WI38 (cell line): ENCODE data around the gene CDRT15.
"Not testable (repeated sequence)": the region's sequence is repeated elsewhere in the genome, so short reads cannot be mapped to it uniquely, and the experiment has no call there.

ENCODE experiments used
- H3K4me3 ChIP-seq: 2 replicates; pipeline ENCODE4 v1.5.1; 2011; ENCODE audit warnings: low read depth, mild to moderate bottlenecking, control low read depth, low read length
- CTCF ChIP-seq: IDR thresholded peaks from 2 replicates; pipeline ENCODE4 v1.5.1; 2012; ENCODE audit warnings: low read depth, mild to moderate bottlenecking, control low read depth, low read length

CDRT15 gene

GRCh38 chr17:14197057-14197456 is 39.6 kb downstream of the CDRT15 start:
- no peak overlapping the region for H3K4me3 ChIP-seq
- no peak for TF ChIP-seq CTCF

GRCh38 chr17:14196377-14196997 is 40.2 kb downstream of the CDRT15 start:
- no peak overlapping the region for H3K4me3 ChIP-seq
- no peak for TF ChIP-seq CTCF

- H3K4me3 ChIP-seq, result not testable (repeated sequence)
These were observed 43.9 kb downstream of the CDRT15 start for GRCh38 chr17:14192636-14193344.

- not testable (repeated sequence) for H3K4me3 ChIP-seq
These were observed 44.6 kb downstream of the CDRT15 start for GRCh38 chr17:14192039-14192438.

- H3K4me3 ChIP-seq, result not testable (repeated sequence)
These were observed 45.2 kb downstream of the CDRT15 start for GRCh38 chr17:14191469-14191868.

GRCh38 chr17:14190774-14191173 is 45.9 kb downstream of the CDRT15 start:
- not testable (repeated sequence) for H3K4me3 ChIP-seq

- H3K4me3 ChIP-seq, result not testable (repeated sequence)
These were observed 50.2 kb downstream of the CDRT15 start for GRCh38 chr17:14186443-14186842.
